A549 (cell line): Measurements from ENCODE around the gene FAM180B. TPM values are rescaled to one million over a fixed set of nuclear protein-coding genes. Genes with fewer than 3 reads are reported as not detected.

ENCODE experiments used
- ATAC-seq, 2 experiments: fragments of 200-7000 bp in 1 of 2; fragments of >200 bp in 1 of 2; cut with Nextera tagmentation in 1 of 2; cut with Tn5 transposase in 1 of 2; 3 replicates each; pipeline versions ENCODE4 v1.8.0 to v1.9.1; 2018 to 2020; ENCODE audit warnings: mild to moderate bottlenecking in 1 of 2, moderate library complexity in 1 of 2
- CTCF ChIA-PET: fragments of 300-600 bp; sonication (Branson Sonifier 250); formaldehyde crosslinking; extraction: SDS; loops from one replicate; lab custom pipeline; 2021; ENCODE audit warnings: antibody characterized with exemption, inconsistent platforms; lab: Yijun Ruan, JAX
- POLR2A ChIA-PET: fragments of 350-600 bp; formaldehyde crosslinking; extraction: SDS; loops from one replicate; lab custom pipeline; 2021; ENCODE audit warnings: antibody characterized with exemption, inconsistent platforms; lab: Yijun Ruan, JAX
- DNase-seq, 2 experiments: peaks; one replicate each; pipeline versions ENCODE4 v3.0.0 to v3.0.0-alpha.2; 2011 to 2016; ENCODE audit warnings: low read depth in 1 of 2, low spot score in 1 of 2
- FAIRE-seq: peaks from 2 replicates; lab custom pipeline; 2011; peaks lifted over from hg19 to GRCh38; lab: Jason Lieb, UNC
- H3K27ac ChIP-seq, 2 experiments: fragments of >200 bp; sonication (Bioruptor Twin); formaldehyde crosslinking; 3 replicates each; pipeline ENCODE4 v1.5.1; 2016 to 2017
- H3K4me1 ChIP-seq: fragments of >200 bp; sonication (Bioruptor Twin); formaldehyde crosslinking; 3 replicates; pipeline ENCODE4 v1.6.1; 2016
- H3K4me2 ChIP-seq: fragments of >200 bp; sonication (Bioruptor Twin); formaldehyde crosslinking; 3 replicates; pipeline ENCODE4 v1.6.1; 2016
- H3K4me3 ChIP-seq: fragments of >200 bp; sonication (Bioruptor Twin); formaldehyde crosslinking; 3 replicates; pipeline ENCODE4 v1.5.1; 2016
- H3K9me3 ChIP-seq: fragments of >200 bp; sonication (Bioruptor Twin); formaldehyde crosslinking; 3 replicates; pipeline ENCODE4 v1.6.1; 2016
- BHLHE40 ChIP-seq: IDR thresholded peaks from 2 replicates; pipeline ENCODE4 v1.6.1; 2012; ENCODE audit warnings: low read depth, low read length, inconsistent platforms
- CBX2 ChIP-seq: fragments of 200-600 bp; sonication (generic); IDR thresholded peaks from 2 replicates; pipeline ENCODE4 v1.6.1; 2016; ENCODE audit warnings: low read depth, mild to moderate bottlenecking, borderline replicate concordance
- CBX8 ChIP-seq: fragments of 200-600 bp; sonication (generic); IDR thresholded peaks from 2 replicates; pipeline ENCODE4 v1.6.1; 2016
- CEBPB ChIP-seq, 2 experiments: fragments of >200 bp in 1 of 2; sonication (Bioruptor Twin) in 1 of 2; formaldehyde crosslinking in 1 of 2; IDR thresholded peaks; 2 replicates each; pipeline ENCODE4 v1.6.1; 2012 to 2016
- CHD2 ChIP-seq: fragments of 150-350 bp; IDR thresholded peaks from 2 replicates; pipeline ENCODE4 v1.6.1; 2014; ENCODE audit warnings: low read length; ENCODE audit not compliant: partially characterized antibody
- EHF ChIP-seq: fragments of 250-450 bp; sonication (Bioruptor Pico); IDR thresholded peaks from 2 replicates; pipeline ENCODE4 v1.5.0; 2020; ENCODE audit warnings: mild to moderate bottlenecking
- GATA3 ChIP-seq: IDR thresholded peaks from 2 replicates; pipeline ENCODE4 v1.6.1; 2012; ENCODE audit warnings: borderline replicate concordance
- HOXB13 ChIP-seq: fragments of 250-450 bp; sonication (Bioruptor Pico); IDR thresholded peaks from 2 replicates; pipeline ENCODE4 v1.5.0; 2020; ENCODE audit warnings: low read depth, mild to moderate bottlenecking, moderate library complexity
- JUN ChIP-seq, 2 experiments: fragments of >200 bp; sonication (Bioruptor Twin); formaldehyde crosslinking; IDR thresholded peaks; 2 replicates in 1 of 2; 3 replicates in 1 of 2; pipeline ENCODE4 v1.6.1; 2016 to 2017
- JUNB ChIP-seq: fragments of >200 bp; sonication (Bioruptor Twin); formaldehyde crosslinking; IDR thresholded peaks from 2 replicates; pipeline ENCODE4 v1.6.1; 2016
- KDM1A ChIP-seq: fragments of 200-600 bp; sonication (generic); IDR thresholded peaks from 2 replicates; pipeline ENCODE4 v1.6.1; 2016; ENCODE audit warnings: low read depth, mild to moderate bottlenecking
- MAZ ChIP-seq: fragments of 150-350 bp; IDR thresholded peaks from 2 replicates; pipeline ENCODE4 v1.6.1; 2014; ENCODE audit warnings: antibody characterized with exemption, low read depth, low read length, borderline replicate concordance
- NPAS2 ChIP-seq: fragments of 250-450 bp; sonication (Bioruptor Pico); IDR thresholded peaks from 2 replicates; pipeline ENCODE4 v1.8.0; 2022; ENCODE audit warnings: mild to moderate bottlenecking, moderate library complexity, borderline replicate concordance
- NR3C1 ChIP-seq: fragments of >200 bp; sonication (Bioruptor Twin); formaldehyde crosslinking; IDR thresholded peaks from 3 replicates; pipeline ENCODE4 v1.6.1; 2017
- POLR2A ChIP-seq: IDR thresholded peaks from 2 replicates; pipeline ENCODE4 v1.6.1; 2012; ENCODE audit warnings: mild to moderate bottlenecking, low read length
- POLR2AphosphoS2 ChIP-seq: conservative IDR thresholded peaks from 2 replicates; pipeline ENCODE4 v1.6.1; 2012; ENCODE audit warnings: low read length, improper control_type of control experiment, inconsistent platforms
- RCOR1 ChIP-seq: fragments of 150-350 bp; IDR thresholded peaks from 2 replicates; pipeline ENCODE4 v1.6.1; 2014; ENCODE audit warnings: antibody characterized with exemption, low read length, low read depth
- RFX5 ChIP-seq: fragments of 450-650 bp; IDR thresholded peaks from 2 replicates; pipeline ENCODE4 v1.7.1; 2014; ENCODE audit warnings: antibody characterized with exemption, mild to moderate bottlenecking, moderate library complexity
- SMC3 ChIP-seq: fragments of >200 bp; sonication (Bioruptor Twin); formaldehyde crosslinking; IDR thresholded peaks from 3 replicates; pipeline ENCODE4 v1.6.1; 2018; ENCODE audit warnings: inconsistent platforms
- ZNF302 ChIP-seq: fragments of 250-450 bp; sonication (Bioruptor Pico); IDR thresholded peaks from 2 replicates; pipeline ENCODE4 v1.9.0; 2021; ENCODE audit warnings: inconsistent platforms, mild to moderate bottlenecking, moderate library complexity
- ZSCAN20 ChIP-seq: fragments of 250-450 bp; sonication (Bioruptor Pico); IDR thresholded peaks from 2 replicates; pipeline ENCODE4 v1.8.0; 2022; ENCODE audit warnings: mild to moderate bottlenecking, moderate library complexity
- WGBS: methylation state at CpG from one replicate; pipeline ENCODE4 v1.1.6; 2017; ENCODE audit errors: missing lambda C conversion rate; 5-methylcytosine and 5-hydroxymethylcytosine counted together
- polyA plus RNA-seq, 4 experiments: library from polyadenylated mRNA; depleted of rRNA in 3 of 4; stranded (reverse); fragments of >200 nt; fragmentation: RNase III in 1 of 4; extraction: RNeasy Plus Mini Kit Qiagen cat#74134 plus additional on column Dnase treatment in 1 of 4; gene quantifications; 2 replicates in 3 of 4; 3 replicates in 1 of 4; pipeline ENCODE4 v1.2.3, GENCODE V29; 2011 to 2017
- TF ChIP-seq, protein P1 (sequence below): fragments of 450-650 bp; IDR thresholded peaks from 2 replicates; pipeline ENCODE4 v1.6.1; 2014; ENCODE audit warnings: antibody characterized with exemption
- TF ChIP-seq, protein P2 (sequence below): fragments of >200 bp; sonication (Bioruptor Twin); formaldehyde crosslinking; IDR thresholded peaks from 2 replicates; pipeline ENCODE4 v1.6.1; 2016
- TF ChIP-seq, protein P3 (sequence below): fragments of 250-450 bp; sonication (Bioruptor Pico); IDR thresholded peaks from 2 replicates; pipeline ENCODE4 v1.5.0; 2020; ENCODE audit warnings: low read depth, mild to moderate bottlenecking, moderate library complexity
- TF ChIP-seq, protein P4 (sequence below): IDR thresholded peaks from 2 replicates; pipeline ENCODE4 v1.6.1; 2012
- TF ChIP-seq, protein P5 (sequence below): fragments of >200 bp; sonication (Bioruptor Twin); formaldehyde crosslinking; IDR thresholded peaks from 3 replicates; pipeline ENCODE4 v1.5.1; 2016
- TF ChIP-seq, protein P6 (sequence below): fragments of 150-350 bp; IDR thresholded peaks from 2 replicates; pipeline ENCODE4 v1.6.1; 2014; ENCODE audit warnings: low read depth, mild to moderate bottlenecking, low read length
- TF ChIP-seq, protein P7 (sequence below): fragments of 250-450 bp; sonication (Bioruptor Pico); IDR thresholded peaks from 2 replicates; pipeline ENCODE4 v1.5.0; 2021; ENCODE audit warnings: mild to moderate bottlenecking, moderate library complexity, borderline replicate concordance

Gene FAM180B
- polyA plus RNA-seq, 2 of the 4 experiments (the other 2 are of a cell fraction), result not detected

DNA sequence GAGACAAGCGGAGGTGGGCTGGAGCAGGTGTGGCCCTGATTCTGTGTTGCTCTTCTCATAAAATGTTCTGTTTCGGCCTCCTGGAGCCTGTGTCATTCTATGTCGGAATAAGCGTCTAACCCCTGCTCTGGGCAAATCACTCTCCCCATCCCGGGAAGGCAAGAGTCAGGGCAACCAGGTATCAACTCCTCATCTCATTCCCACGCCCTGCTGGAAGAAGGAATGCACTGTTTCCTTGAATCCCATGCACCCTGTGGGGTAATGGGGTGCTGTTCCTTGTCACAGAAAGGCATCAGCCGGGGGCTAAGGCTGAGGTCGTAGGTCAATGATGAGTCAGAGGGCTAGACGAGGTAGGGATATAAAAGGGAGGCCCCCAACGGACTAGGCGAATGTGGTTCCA, 2.6 kb downstream of the FAM180B start:
- Histone ChIP-seq H3K4me3 (no peak overlapping the region), H3K4me1 (peaks cover 8% of the 10 kb centered on the region; the same call in 1 of the 3 replicates), H3K27ac (no peak overlapping the region), H3K4me2 (no peak overlapping the region), H3K9me3 (no peaks in the 10 kb centered on the region)
- TF ChIP-seq RFX5, result no peak
- no peak for ATAC-seq
- WGBS, result 70% methylated on average over 11 of the region's 11 CpGs
- CTCF ChIA-PET, result interaction anchor here (1.4 kb wide), 1 partner anchor 10 kb away, joined by 4 read pairs; the partner anchor contains the start of genes KBTBD4 and NDUFS3
- POLR2A ChIA-PET, result no interaction called here
- no peak for FAIRE-seq
- no peak for DNase-seq

DNA sequence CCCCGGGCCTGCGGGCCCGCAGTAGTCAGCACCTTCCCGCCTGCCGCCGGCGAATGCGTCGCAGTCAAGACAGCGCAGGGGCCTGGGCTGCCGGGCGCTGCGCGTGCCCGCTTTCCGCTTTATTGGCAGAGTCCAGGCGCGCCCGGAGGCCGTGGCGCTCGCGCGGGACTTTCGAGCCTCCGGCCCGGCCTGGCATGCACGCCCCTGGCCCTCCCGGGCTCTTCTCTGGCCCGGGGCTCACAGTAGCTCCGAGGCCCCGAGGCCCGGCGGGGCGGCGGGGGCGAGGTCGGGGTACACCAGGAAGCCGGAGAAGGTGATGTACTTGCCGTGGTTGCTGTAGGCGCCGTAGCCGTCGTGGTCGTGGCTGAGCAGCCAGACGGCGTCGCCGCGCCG, 3.1 kb downstream of the FAM180B start:
- Histone ChIP-seq H3K9me3 (no peaks in the 10 kb centered on the region), H3K4me1 (peaks cover 8% of the 10 kb centered on the region; the same call in 1 of the 3 replicates), H3K27ac (no peak overlapping the region), H3K4me3 (no peak overlapping the region), H3K4me2 (no peak overlapping the region)
- WGBS, result 96% methylated on average over 35 of the region's 51 CpGs
- FAIRE-seq (no peak), DNase-seq (no peak), ATAC-seq (no peak)
- TF ChIP-seq KDM1A (no peak), CBX2 (no peak), ZSCAN20 (CRISPR knock-in tag) (no peak), NPAS2 (no peak), POLR2A (no peak), ZNF302 (CRISPR knock-in tag) (no peak), GATA3 (no peak), JUN (IDR thresholded peaks at IDR 0.05) (no peak), HOXB13 (CRISPR knock-in tag) (no peak), RCOR1 (no peak), BHLHE40 (no peak)
- TF ChIP-seq, protein P1, sequence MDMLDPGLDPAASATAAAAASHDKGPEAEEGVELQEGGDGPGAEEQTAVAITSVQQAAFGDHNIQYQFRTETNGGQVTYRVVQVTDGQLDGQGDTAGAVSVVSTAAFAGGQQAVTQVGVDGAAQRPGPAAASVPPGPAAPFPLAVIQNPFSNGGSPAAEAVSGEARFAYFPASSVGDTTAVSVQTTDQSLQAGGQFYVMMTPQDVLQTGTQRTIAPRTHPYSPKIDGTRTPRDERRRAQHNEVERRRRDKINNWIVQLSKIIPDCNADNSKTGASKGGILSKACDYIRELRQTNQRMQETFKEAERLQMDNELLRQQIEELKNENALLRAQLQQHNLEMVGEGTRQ, result no peak
- TF ChIP-seq, protein P2, sequence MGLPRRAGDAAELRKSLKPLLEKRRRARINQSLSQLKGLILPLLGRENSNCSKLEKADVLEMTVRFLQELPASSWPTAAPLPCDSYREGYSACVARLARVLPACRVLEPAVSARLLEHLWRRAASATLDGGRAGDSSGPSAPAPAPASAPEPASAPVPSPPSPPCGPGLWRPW, result no peak
- TF ChIP-seq, protein P3, sequence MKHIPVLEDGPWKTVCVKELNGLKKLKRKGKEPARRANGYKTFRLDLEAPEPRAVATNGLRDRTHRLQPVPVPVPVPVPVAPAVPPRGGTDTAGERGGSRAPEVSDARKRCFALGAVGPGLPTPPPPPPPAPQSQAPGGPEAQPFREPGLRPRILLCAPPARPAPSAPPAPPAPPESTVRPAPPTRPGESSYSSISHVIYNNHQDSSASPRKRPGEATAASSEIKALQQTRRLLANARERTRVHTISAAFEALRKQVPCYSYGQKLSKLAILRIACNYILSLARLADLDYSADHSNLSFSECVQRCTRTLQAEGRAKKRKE, result no peak
- ChIA-PET POLR2A (no interaction called here), CTCF (no interaction called here)

DNA sequence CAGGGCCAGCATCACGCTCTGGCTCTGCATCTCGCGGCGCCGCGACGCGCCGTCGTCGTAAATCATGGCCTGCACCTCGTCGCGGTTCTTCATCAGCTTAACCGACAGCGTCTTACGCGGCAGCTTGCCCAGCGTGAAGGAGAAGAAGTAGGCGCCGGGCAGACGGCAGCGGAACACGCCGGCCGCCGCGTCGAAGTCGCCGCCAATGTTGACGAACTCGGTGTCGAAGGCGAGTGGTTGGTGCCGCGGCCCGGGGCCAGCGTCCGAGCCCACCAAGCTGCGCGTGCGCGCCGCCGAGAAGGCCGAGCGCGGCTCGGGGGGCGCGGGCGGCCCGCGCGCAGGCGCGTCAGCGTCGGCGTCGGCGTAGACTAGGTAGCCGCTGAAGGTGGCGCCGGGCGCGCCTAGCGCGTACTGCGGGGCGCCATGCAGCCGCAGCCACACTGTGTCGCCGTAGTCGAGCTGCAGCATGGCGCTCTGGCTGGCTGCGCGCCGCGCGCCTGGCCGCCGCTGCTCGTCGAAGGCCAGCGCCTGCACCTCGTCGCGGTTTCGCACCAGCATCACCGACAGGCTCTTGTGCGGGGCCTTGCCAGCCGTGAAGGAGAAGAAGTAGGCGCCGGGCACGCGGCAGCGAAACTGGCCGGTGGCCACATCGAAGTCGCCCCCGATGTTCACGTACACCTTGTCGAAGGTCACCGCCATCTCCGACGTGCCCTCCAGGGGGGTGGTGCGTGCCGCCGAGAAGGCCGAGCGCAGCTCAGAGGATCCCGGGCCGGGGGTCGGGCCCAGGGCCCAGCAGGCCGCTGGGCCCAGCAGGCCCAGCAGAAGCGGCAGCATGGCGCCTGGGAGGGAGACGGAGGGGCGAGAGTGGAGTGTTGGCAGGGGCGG, 3.7 kb downstream of the FAM180B start:
- POLR2A ChIA-PET, result no interaction called here
- DNase-seq (no peak), FAIRE-seq (no peak), ATAC-seq (no peak)
- no peaks in the 10 kb centered on the region for H3K9me3 ChIP-seq
- WGBS, result 97% methylated on average over 106 of the region's 122 CpGs
- H3K4me3 ChIP-seq, result no peak overlapping the region
- CTCF ChIA-PET, result no interaction called here
- H3K4me2 ChIP-seq, result no peak overlapping the region
- H3K27ac ChIP-seq, result no peak overlapping the region
- peaks cover 8% of the 10 kb centered on the region; the same call in 1 of the 3 replicates for H3K4me1 ChIP-seq
- TF ChIP-seq SMC3, result no peak
- TF ChIP-seq EHF, result no peak
- TF ChIP-seq, protein P4, sequence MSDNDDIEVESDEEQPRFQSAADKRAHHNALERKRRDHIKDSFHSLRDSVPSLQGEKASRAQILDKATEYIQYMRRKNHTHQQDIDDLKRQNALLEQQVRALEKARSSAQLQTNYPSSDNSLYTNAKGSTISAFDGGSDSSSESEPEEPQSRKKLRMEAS, result no peak
- no peak for TF ChIP-seq MAZ
- TF ChIP-seq POLR2A, result no peak
- no peak for TF ChIP-seq CHD2
- TF ChIP-seq, protein P5, sequence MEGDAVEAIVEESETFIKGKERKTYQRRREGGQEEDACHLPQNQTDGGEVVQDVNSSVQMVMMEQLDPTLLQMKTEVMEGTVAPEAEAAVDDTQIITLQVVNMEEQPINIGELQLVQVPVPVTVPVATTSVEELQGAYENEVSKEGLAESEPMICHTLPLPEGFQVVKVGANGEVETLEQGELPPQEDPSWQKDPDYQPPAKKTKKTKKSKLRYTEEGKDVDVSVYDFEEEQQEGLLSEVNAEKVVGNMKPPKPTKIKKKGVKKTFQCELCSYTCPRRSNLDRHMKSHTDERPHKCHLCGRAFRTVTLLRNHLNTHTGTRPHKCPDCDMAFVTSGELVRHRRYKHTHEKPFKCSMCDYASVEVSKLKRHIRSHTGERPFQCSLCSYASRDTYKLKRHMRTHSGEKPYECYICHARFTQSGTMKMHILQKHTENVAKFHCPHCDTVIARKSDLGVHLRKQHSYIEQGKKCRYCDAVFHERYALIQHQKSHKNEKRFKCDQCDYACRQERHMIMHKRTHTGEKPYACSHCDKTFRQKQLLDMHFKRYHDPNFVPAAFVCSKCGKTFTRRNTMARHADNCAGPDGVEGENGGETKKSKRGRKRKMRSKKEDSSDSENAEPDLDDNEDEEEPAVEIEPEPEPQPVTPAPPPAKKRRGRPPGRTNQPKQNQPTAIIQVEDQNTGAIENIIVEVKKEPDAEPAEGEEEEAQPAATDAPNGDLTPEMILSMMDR, result no peak
- no peak for TF ChIP-seq JUNB
- TF ChIP-seq CBX8, result no peak
- TF ChIP-seq, protein P6, sequence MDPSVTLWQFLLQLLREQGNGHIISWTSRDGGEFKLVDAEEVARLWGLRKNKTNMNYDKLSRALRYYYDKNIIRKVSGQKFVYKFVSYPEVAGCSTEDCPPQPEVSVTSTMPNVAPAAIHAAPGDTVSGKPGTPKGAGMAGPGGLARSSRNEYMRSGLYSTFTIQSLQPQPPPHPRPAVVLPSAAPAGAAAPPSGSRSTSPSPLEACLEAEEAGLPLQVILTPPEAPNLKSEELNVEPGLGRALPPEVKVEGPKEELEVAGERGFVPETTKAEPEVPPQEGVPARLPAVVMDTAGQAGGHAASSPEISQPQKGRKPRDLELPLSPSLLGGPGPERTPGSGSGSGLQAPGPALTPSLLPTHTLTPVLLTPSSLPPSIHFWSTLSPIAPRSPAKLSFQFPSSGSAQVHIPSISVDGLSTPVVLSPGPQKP, result no peak
- no peak for TF ChIP-seq GATA3
- no peak for TF ChIP-seq CEBPB (IDR thresholded peaks at IDR 0.05)
- TF ChIP-seq POLR2AphosphoS2, result no peak
- TF ChIP-seq NR3C1, result no peak
- TF ChIP-seq, protein P7, sequence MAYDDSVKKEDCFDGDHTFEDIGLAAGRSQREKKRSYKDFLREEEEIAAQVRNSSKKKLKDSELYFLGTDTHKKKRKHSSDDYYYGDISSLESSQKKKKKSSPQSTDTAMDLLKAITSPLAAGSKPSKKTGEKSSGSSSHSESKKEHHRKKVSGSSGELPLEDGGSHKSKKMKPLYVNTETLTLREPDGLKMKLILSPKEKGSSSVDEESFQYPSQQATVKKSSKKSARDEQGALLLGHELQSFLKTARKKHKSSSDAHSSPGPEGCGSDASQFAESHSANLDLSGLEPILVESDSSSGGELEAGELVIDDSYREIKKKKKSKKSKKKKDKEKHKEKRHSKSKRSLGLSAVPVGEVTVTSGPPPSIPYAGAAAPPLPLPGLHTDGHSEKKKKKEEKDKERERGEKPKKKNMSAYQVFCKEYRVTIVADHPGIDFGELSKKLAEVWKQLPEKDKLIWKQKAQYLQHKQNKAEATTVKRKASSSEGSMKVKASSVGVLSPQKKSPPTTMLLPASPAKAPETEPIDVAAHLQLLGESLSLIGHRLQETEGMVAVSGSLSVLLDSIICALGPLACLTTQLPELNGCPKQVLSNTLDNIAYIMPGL (CRISPR knock-in tag), result no peak
- TF ChIP-seq KDM1A, result no peak
